Endothelial cell of umbilical vein (primary cell): ENCODE results near the gene DRC1. TPM values are rescaled to one million over a fixed set of nuclear protein-coding genes. Genes with fewer than 3 reads are reported as not detected.

Source experiments
- BruUV-seq: library from RNA; stranded (reverse); fragments of 400-500 nt; replicated peaks from 2 replicates; lab custom pipeline; 2021; lab: Mats Ljungman, UMichigan
- CTCF ChIA-PET: fragments of 300-600, 350-600 bp; sonication (Branson Sonifier 250); formaldehyde crosslinking; loops from one replicate; lab custom pipeline; 2021; ENCODE audit warnings: antibody characterized with exemption, inconsistent platforms; lab: Charles Lee
- POLR2A ChIA-PET: fragments of 300-600, 350-600 bp; sonication (Branson Sonifier 250); formaldehyde crosslinking; loops from one replicate; lab custom pipeline; 2021; ENCODE audit warnings: antibody characterized with exemption, inconsistent platforms; lab: Charles Lee
- DNase-seq: peaks from one replicate; pipeline ENCODE4 v3.0.0-alpha.2; 2011; ENCODE audit warnings: low read depth, low spot score
- FAIRE-seq: peaks from 2 replicates; lab custom pipeline; 2011; peaks lifted over from hg19 to GRCh38; lab: Jason Lieb, UNC
- H2AFZ ChIP-seq: 2 replicates; pipeline ENCODE4 v1.6.0; 2012; ENCODE audit warnings: low read depth, low read length, control low read depth, inconsistent platforms
- H3K27ac ChIP-seq: 2 replicates; pipeline ENCODE4 v1.5.1; 2011; ENCODE audit warnings: low read depth, mild to moderate bottlenecking, control low read depth, low read length, moderate library complexity; ENCODE audit not compliant: insufficient read depth
- H3K27me3 ChIP-seq, 2 experiments: 2 replicates each; pipeline versions ENCODE4 v1.6.0 to v1.6.1; 2011; ENCODE audit warnings: low read length in 2 of 2, mixed read lengths in 1 of 2; ENCODE audit not compliant: control insufficient read depth in 2 of 2, insufficient read depth in 2 of 2
- H3K36me3 ChIP-seq, 2 experiments: 2 replicates in 1 of 2; 3 replicates in 1 of 2; pipeline ENCODE4 v1.5.1; 2011; ENCODE audit warnings: low read length in 2 of 2, mild to moderate bottlenecking in 1 of 2, moderate library complexity in 1 of 2; ENCODE audit not compliant: control insufficient read depth in 2 of 2, insufficient read depth in 2 of 2; ENCODE audit errors: extremely low read depth in 1 of 2
- H3K4me1 ChIP-seq: 3 replicates; pipeline ENCODE4 v1.5.1; 2011; ENCODE audit warnings: mild to moderate bottlenecking, low read length; ENCODE audit not compliant: control insufficient read depth, insufficient read depth; ENCODE audit errors: extremely low read depth
- H3K4me2 ChIP-seq: 2 replicates; pipeline ENCODE4 v1.6.1; 2011; ENCODE audit warnings: low read length, control low read depth, mixed read lengths; ENCODE audit not compliant: insufficient read depth
- H3K4me3 ChIP-seq, 3 experiments: fragments of 200-600 bp in 1 of 3; sonication (generic), shearing (Covaris generic) in 1 of 3; replicated peaks in 1 of 3; 2 replicates each; pipeline ENCODE4 v1.5.1; 2011 to 2016; ENCODE audit warnings: control low read depth in 3 of 3, low read length in 3 of 3, mild to moderate bottlenecking in 2 of 3, inconsistent platforms in 1 of 3, low read depth in 1 of 3, moderate library complexity in 1 of 3; ENCODE audit not compliant: insufficient read depth in 1 of 3
- H3K79me2 ChIP-seq: 2 replicates; pipeline ENCODE4 v1.6.0; 2012; ENCODE audit warnings: low read length, inconsistent platforms; ENCODE audit not compliant: control insufficient read depth, insufficient read depth
- H3K9ac ChIP-seq: replicated peaks from 2 replicates; pipeline ENCODE3; 2011; ENCODE audit warnings: low read length, control low read depth; ENCODE audit not compliant: insufficient read depth; ENCODE audit errors: extremely low read depth
- H3K9me1 ChIP-seq: replicated peaks from 3 replicates; pipeline ENCODE4 v1.6.0; 2011; ENCODE audit warnings: mild to moderate bottlenecking, low read length; ENCODE audit not compliant: control insufficient read depth, insufficient read depth; ENCODE audit errors: extremely low read depth
- H3K9me3 ChIP-seq: replicated peaks from 2 replicates; pipeline ENCODE4 v1.5.1; 2012; ENCODE audit warnings: low read length, inconsistent platforms; ENCODE audit not compliant: control insufficient read depth, insufficient read depth
- H4K20me1 ChIP-seq: replicated peaks from 2 replicates; pipeline ENCODE3; 2011; ENCODE audit warnings: mild to moderate bottlenecking, low read length; ENCODE audit not compliant: control insufficient read depth, insufficient read depth; ENCODE audit errors: extremely low read depth
- CTCF ChIP-seq, 2 donors: IDR thresholded peaks; 1 replicate in 1 of 2; 2 replicates in 1 of 2; pipeline ENCODE4 v1.5.1; 2011; ENCODE audit warnings: low read length in 2 of 2, mild to moderate bottlenecking in 2 of 2, moderate library complexity in 2 of 2, control low read depth in 1 of 2, inconsistent platforms in 1 of 2, low read depth in 1 of 2; ENCODE audit not compliant: insufficient read depth in 1 of 2; ENCODE audit errors: extremely low read depth in 1 of 2
- JUN ChIP-seq: IDR thresholded peaks from 2 replicates; pipeline ENCODE4 v1.6.1; 2011; ENCODE audit warnings: borderline replicate concordance, low read depth; ENCODE audit not compliant: insufficient read length, insufficient read depth
- POLR2A ChIP-seq: IDR thresholded peaks from 2 replicates; pipeline ENCODE4 v1.6.1; 2012; ENCODE audit warnings: low read depth, mild to moderate bottlenecking, control low read depth, low read length
- dilution Hi-C: fragments of 300-500 bp; cut with MboI; formaldehyde crosslinking; loops from one replicate; pipeline ENCODE4 v1.15.0; 2019; ENCODE audit warnings: low sequenced_read_pairs; ENCODE audit not compliant: extremely low pct_ligation_motif_present
- intact Hi-C: fragments of 100-400 bp; cut with micrococcal nuclease; formaldehyde crosslinking; loops from one replicate; pipeline ENCODE4 v1.10.0; 2022
- polyA plus RNA-seq, 4 experiments: library from polyadenylated mRNA; depleted of rRNA in 3 of 4; stranded (reverse) in 3 of 4; unstranded in 1 of 4; fragments of >200 nt; gene quantifications; 2 replicates each; pipeline versions ENCODE4 v1.2.1 to v1.2.3, GENCODE V29; 2011 to 2012; ENCODE audit warnings: missing spikeins in 1 of 4
- total RNA-seq: library from RNA; stranded (reverse); gene quantifications from 2 replicates; pipeline ENCODE4 v1.2.3, GENCODE V29; 2021
- TF ChIP-seq, protein P1 (sequence below): IDR thresholded peaks from 2 replicates; pipeline ENCODE4 v1.6.1; 2011; ENCODE audit not compliant: insufficient read depth, insufficient read length

Gene DRC1
- total and polyA plus RNA-seq, 2 donors (not counting 3 experiments of a cell fraction or from before 2014, with no cell fraction given): 0.44 TPM; not detected in 1

- CTCF ChIA-PET: interaction anchor here (1.1 to 3.5 kb wide), 5 partner anchors 31 to 275 kb away, joined by 3 to 22 read pairs (median 5); no protein-coding TSS in a partner anchor
- Histone ChIP-seq H3K36me3 (no peaks in the 10 kb centered on the region), H3K27ac (no peak overlapping the region), H3K9me1 (no peaks in the 10 kb centered on the region), H3K4me1 (no peaks in the 10 kb centered on the region), H4K20me1 (no peaks in the 10 kb centered on the region), H3K4me2 (no peak overlapping the region), H2AFZ (no peak overlapping the region), H3K9ac (no peak overlapping the region), H3K79me2 (no peaks in the 10 kb centered on the region), H3K27me3 (no peaks in the 10 kb centered on the region), H3K4me3 (no peak overlapping the region), H3K9me3 (no peaks in the 10 kb centered on the region)
- TF ChIP-seq CTCF (IDR thresholded peaks at IDR 0.05; ENCODE audit: extremely low read depth in 1 of 2, insufficient read depth in 1 of 2, low read depth in 1 of 2, low read length in 2 of 2) (peak in 1 of 2 donors; percentile 38), POLR2A (no peak)
- DNase-seq (no peak), FAIRE-seq (no peak)
- intact Hi-C loops: no loop called here
- dilution Hi-C loops: no loop called here
- POLR2A ChIA-PET: no interaction called here
- no TSS peak for BruUV-seq
Observed at GRCh38 chr2:26471289-26471688, 69.6 kb downstream of the DRC1 start.

DNA sequence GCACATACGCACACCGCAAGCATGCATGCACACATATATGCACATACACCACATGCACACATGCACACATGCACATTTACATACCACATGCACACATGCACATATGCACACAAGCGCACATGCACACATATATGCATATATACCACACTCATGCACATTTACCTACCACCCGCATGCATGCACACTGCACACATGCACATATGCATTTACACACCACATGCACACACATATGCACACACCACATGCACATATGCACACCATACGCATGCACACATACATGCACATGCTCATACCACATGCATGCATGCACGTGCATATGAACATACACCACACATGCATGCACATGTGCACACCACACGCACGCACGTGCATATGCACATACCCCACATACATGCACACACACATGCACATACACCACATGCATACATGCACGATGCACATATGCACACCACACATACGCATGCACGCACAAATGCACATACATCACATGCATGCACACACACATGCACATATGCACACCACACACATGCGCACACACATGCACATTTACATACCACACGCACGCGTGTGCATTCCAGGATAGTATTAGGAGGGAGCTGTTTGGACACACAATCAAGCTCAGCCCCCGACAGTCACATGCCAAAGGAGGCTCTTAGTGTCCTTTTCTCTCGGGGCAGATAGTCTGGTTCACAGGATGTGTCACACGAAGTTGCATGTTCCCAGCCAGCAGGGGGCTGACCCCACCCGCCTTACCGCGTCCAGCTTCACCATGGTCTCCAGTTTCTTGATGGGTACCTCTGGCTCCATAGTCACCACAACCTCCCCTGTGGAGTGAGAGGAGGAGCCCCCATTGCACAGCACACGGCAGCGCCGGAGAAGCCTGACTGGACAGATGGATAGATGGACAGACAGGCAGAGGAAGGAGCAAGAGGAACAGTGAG lies 70.3 kb downstream of the DRC1 start:
- FAIRE-seq: no peak
- H3K27ac ChIP-seq: no peak overlapping the region
- no peaks in the 10 kb centered on the region for H4K20me1 ChIP-seq
- dilution Hi-C loops (no loop called here), intact Hi-C loops (loop anchor here (1.0 kb wide), 2 partner anchors 83 to 105 kb away; no protein-coding TSS in a partner anchor)
- no peak overlapping the region for H3K4me2 ChIP-seq
- H3K79me2 ChIP-seq: no peaks in the 10 kb centered on the region
- H3K9ac ChIP-seq: no peak overlapping the region
- CTCF ChIA-PET: interaction anchor here (0.8 to 3.5 kb wide), 8 partner anchors 20 to 274 kb away, joined by 3 to 22 read pairs (median 4); no protein-coding TSS in a partner anchor
- no peaks in the 10 kb centered on the region for H3K9me3 ChIP-seq
- no peaks in the 10 kb centered on the region for H3K27me3 ChIP-seq
- no TSS peak for BruUV-seq
- H3K9me1 ChIP-seq: no peaks in the 10 kb centered on the region
- POLR2A ChIA-PET: no interaction called here
- H3K4me1 ChIP-seq: no peaks in the 10 kb centered on the region
- TF ChIP-seq JUN (no peak), CTCF (IDR thresholded peaks at IDR 0.05; ENCODE audit: extremely low read depth in 1 of 2, insufficient read depth in 1 of 2, low read depth in 1 of 2, low read length in 2 of 2) (peak in 1 of 2 donors; percentile 7)
- TF ChIP-seq, protein P1, sequence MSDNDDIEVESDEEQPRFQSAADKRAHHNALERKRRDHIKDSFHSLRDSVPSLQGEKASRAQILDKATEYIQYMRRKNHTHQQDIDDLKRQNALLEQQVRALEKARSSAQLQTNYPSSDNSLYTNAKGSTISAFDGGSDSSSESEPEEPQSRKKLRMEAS: peak; percentile 7
- H3K36me3 ChIP-seq: no peaks in the 10 kb centered on the region
- H2AFZ ChIP-seq: no peak overlapping the region
- H3K4me3 ChIP-seq: no peak overlapping the region
- DNase-seq: no peak
